OCI-LY7 (cell line): ENCODE measurements around the gene CD22.
"Not testable (repeated sequence)": the region's sequence is repeated elsewhere in the genome, so short reads cannot be mapped to it uniquely, and the experiment has no call there.

Experiments
- CTCF ChIP-seq: fragments of 200-600 bp; sonication (generic); conservative IDR thresholded peaks from 2 replicates; pipeline ENCODE4 v1.5.1; 2014; ENCODE audit warnings: mild to moderate bottlenecking, antibody characterized with exemption, low read length, moderate library complexity, mixed read lengths
- EZH2phosphoT487 ChIP-seq: fragments of 200-600 bp; sonication (generic); IDR thresholded peaks from 2 replicates; pipeline ENCODE4 v1.6.1; 2018; ENCODE audit warnings: low read depth, borderline replicate concordance, mild to moderate bottlenecking, mixed run types, antibody characterized with exemption, low read length, moderate library complexity, mixed read lengths

- not testable (repeated sequence) for TF ChIP-seq CTCF, EZH2phosphoT487
These were observed 43.5 kb upstream of the CD22 start for GRCh38 chr19:35285465-35285864.
